Stomach (tissue), 9 donors: ENCODE data around the gene PPP1R1B. TPM values are rescaled to one million over a fixed set of nuclear protein-coding genes. Genes with fewer than 3 reads are reported as not detected.

Experiments used
- DNase-seq, 2 donors: peaks; one replicate each; pipeline versions ENCODE4 v3.0.0 to v3.0.0-alpha.2; 2013 to 2019
- H3K27ac ChIP-seq, 5 donors: fragments of 200-600 bp in 4 of 5; sonication (generic) in 4 of 5; one replicate each; pipeline ENCODE4 v1.5.1; 2013 to 2019; ENCODE audit warnings: mild to moderate bottlenecking in 1 of 5, moderate library complexity in 1 of 5
- H3K27me3 ChIP-seq, 3 donors: fragments of 200-600 bp; sonication (generic); one replicate each; pipeline ENCODE4 v1.5.1; 2017 to 2019; ENCODE audit warnings: mixed run types in 1 of 3
- H3K36me3 ChIP-seq, 4 donors: fragments of 200-600 bp; sonication (generic); 1 replicate in 3 of 4; 2 replicates in 1 of 4; pipeline ENCODE4 v1.5.1; 2016 to 2019
- H3K4me1 ChIP-seq, 4 donors: fragments of 200-600 bp; sonication (generic); one replicate each; pipeline ENCODE4 v1.5.1; 2016 to 2019
- H3K4me3 ChIP-seq, 4 donors: fragments of 200-600 bp; sonication (generic) in 3 of 4; one replicate each; pipeline ENCODE4 v1.5.1; 2016 to 2019; ENCODE audit warnings: mild to moderate bottlenecking in 1 of 4
- H3K9me3 ChIP-seq, 4 donors: fragments of 200-600 bp; sonication (generic); one replicate each; pipeline ENCODE4 v1.5.1; 2016 to 2019
- EP300 ChIP-seq: sonication (generic); formaldehyde crosslinking; IDR thresholded peaks from one replicate; pipeline ENCODE4 v1.6.1; 2017; ENCODE audit warnings: antibody characterized with exemption
- POLR2A ChIP-seq, 4 donors: fragments of 450-650 bp; IDR thresholded peaks; one replicate each; pipeline ENCODE4 v1.6.1; 2016; ENCODE audit warnings: antibody characterized with exemption in 4 of 4, control low read depth in 2 of 4, mild to moderate bottlenecking in 1 of 4, moderate library complexity in 1 of 4
- POLR2AphosphoS5 ChIP-seq, 3 donors: sonication (generic); formaldehyde crosslinking; IDR thresholded peaks; one replicate each; pipeline ENCODE4 v1.6.1; 2016; ENCODE audit warnings: antibody characterized with exemption in 3 of 3
- WGBS, 5 donors: extraction: QIAGEN DNeasy Blood & Tissue Kit in 3 of 5; methylation state at CpG; one replicate each; pipeline versions ENCODE4 v1.1.5 to v1.1.7; 2013 to 2018; 5-methylcytosine and 5-hydroxymethylcytosine counted together
- intact Hi-C: fragments of 100-400 bp; cut with DNase I; formaldehyde crosslinking; loops from one replicate; pipeline ENCODE4 v1.15.1; 2023; ENCODE audit warnings: low total_unique reads
- polyA plus RNA-seq, 3 donors: library from polyadenylated mRNA; stranded (reverse); fragments of 200-250 nt; gene quantifications; one replicate each; pipeline ENCODE4 v1.2.3, GENCODE V29; 2013
- total RNA-seq, 5 donors: library from RNA; depleted of rRNA; stranded (reverse); fragments of >200 nt; gene quantifications; one replicate each; pipeline versions ENCODE4 v1.1.0 to v1.2.3, GENCODE V29; 2014 to 2016
- TF ChIP-seq, protein P1 (sequence below), 7 experiments: fragments of 450-650 bp in 4 of 7; fragments of 200-600 bp in 3 of 7; sonication (generic) in 3 of 7; IDR thresholded peaks; one replicate each; pipeline ENCODE4 v1.5.1; 2016 to 2019; ENCODE audit warnings: antibody characterized with exemption in 7 of 7, control low read depth in 2 of 7, mild to moderate bottlenecking in 1 of 7
- donor health status: healthy with polysubstance abuse.
- donor health status: Bipolar disorder and iron deficiency.
- donor health status: healthy.

The PPP1R1B gene
- total and polyA plus RNA-seq, 8 donors = 0.58 to 279 (median 10.3) TPM

DNA sequence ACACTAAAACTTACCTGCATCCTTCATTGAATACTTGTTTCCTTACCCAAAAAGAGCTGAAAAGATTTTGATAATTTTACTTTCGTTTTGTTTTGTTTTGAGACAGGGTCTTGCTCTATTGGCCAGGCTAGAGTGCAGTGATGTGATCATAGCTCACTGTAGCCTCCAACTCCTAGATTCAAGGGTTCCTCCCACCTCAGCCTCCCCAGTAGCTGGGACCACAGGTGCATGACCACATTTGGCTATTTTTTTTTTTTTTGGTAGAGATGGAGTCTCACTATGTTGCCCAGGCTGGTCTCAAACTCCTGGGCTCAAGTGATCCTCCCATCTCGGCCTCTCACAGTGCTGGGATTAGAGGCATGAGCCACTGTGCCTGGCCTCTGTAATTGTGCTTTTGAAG is 28.4 kb downstream of the PPP1R1B start:
- intact Hi-C loops = no loop called here
- Histone ChIP-seq H3K27ac (no peak overlapping the region), H3K4me3 (no peak overlapping the region), H3K4me1 (peaks cover 18 to 48% (median 32%) of the 10 kb centered on the region in 4 donors), H3K36me3 (peaks cover 6 to 64% (median 57%) of the 10 kb centered on the region in 4 donors), H3K27me3 (no peaks in the 10 kb centered on the region), H3K9me3 (no peaks in the 10 kb centered on the region)
- DNase-seq = no peak
- WGBS, 5 donors = 86 to 94% (median 93%) methylated on average over 2 of the region's 2 CpGs
- no peak for TF ChIP-seq POLR2AphosphoS5 (IDR thresholded peaks at IDR 0.05)
- TF ChIP-seq POLR2A (IDR thresholded peaks at IDR 0.05) = no peak
- TF ChIP-seq, protein P1, sequence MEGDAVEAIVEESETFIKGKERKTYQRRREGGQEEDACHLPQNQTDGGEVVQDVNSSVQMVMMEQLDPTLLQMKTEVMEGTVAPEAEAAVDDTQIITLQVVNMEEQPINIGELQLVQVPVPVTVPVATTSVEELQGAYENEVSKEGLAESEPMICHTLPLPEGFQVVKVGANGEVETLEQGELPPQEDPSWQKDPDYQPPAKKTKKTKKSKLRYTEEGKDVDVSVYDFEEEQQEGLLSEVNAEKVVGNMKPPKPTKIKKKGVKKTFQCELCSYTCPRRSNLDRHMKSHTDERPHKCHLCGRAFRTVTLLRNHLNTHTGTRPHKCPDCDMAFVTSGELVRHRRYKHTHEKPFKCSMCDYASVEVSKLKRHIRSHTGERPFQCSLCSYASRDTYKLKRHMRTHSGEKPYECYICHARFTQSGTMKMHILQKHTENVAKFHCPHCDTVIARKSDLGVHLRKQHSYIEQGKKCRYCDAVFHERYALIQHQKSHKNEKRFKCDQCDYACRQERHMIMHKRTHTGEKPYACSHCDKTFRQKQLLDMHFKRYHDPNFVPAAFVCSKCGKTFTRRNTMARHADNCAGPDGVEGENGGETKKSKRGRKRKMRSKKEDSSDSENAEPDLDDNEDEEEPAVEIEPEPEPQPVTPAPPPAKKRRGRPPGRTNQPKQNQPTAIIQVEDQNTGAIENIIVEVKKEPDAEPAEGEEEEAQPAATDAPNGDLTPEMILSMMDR (IDR thresholded peaks at IDR 0.05) = no peak
- TF ChIP-seq EP300 = no peak

DNA sequence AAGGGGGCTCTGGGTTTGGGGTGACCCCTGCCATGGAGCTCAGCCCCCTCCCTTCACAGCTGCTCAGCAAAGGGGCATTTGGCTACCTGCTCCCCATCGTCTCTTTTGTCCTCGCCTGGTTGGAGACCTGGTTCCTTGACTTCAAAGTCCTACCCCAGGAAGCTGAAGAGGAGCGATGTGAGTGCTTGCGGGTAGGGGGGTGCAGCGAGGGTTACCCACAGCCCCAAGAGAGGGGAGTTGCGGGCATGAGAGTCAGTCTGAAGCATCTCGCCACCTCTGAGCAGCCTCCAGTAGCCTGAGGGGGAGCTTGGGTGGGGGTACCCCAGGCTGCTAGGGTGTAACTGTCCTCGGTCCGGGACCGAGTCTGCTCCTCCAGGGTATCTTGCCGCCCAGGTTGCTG is 31.6 kb downstream of the PPP1R1B start:
- 95 to 97% (median 96%) methylated on average over 7 to 11 of the region's 11 CpGs for WGBS, 5 donors
- TF ChIP-seq, protein P1 (IDR thresholded peaks at IDR 0.05) = no peak
- TF ChIP-seq POLR2AphosphoS5 (IDR thresholded peaks at IDR 0.05) (no peak), EP300 (no peak), POLR2A (IDR thresholded peaks at IDR 0.05) (no peak)
- H3K4me1 ChIP-seq = peaks cover 30 to 52% (median 43%) of the 10 kb centered on the region in 4 donors
- no peak for DNase-seq
- intact Hi-C loops = no loop called here
- no peaks in the 10 kb centered on the region for H3K27me3 ChIP-seq
- H3K9me3 ChIP-seq = no peaks in the 10 kb centered on the region
- no peak overlapping the region for H3K4me3 ChIP-seq
- peaks cover 21 to 92% (median 83%) of the 10 kb centered on the region in 4 donors for H3K36me3 ChIP-seq
- peak overlapping the region in 1 of 5 donors; percentile 14 for H3K27ac ChIP-seq

DNA sequence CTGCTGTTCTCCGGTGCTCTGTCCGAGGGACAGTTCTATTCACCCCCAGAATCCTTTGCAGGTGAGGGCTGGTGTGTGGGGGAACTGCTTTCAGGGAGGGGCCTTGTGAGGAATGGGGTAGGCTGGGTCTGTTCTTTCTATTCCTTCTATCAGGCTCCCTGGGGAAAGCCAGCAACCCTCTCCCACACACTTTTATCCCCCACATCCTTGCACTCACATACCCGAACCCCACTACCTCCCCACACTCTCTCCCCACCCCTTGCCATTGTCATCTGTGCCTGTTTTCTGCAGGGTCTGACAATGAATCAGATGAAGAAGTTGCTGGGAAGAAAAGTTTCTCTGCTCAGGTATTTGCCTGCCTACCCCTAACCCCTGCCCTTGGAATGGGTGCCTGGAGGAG is 32.0 kb downstream of the PPP1R1B start:
- Histone ChIP-seq H3K4me3 (no peak overlapping the region), H3K27me3 (no peaks in the 10 kb centered on the region), H3K36me3 (peaks cover 21 to 92% (median 83%) of the 10 kb centered on the region in 4 donors), H3K27ac (peak overlapping the region in 3 of 5 donors; percentile 55 to 82 (median 79)), H3K4me1 (peaks cover 31 to 52% (median 44%) of the 10 kb centered on the region in 4 donors), H3K9me3 (no peaks in the 10 kb centered on the region)
- WGBS, 5 donors = 82 to 96% (median 91%) methylated on average over 2 to 3 of the region's 3 CpGs
- no peak for DNase-seq
- intact Hi-C loops = no loop called here
- TF ChIP-seq POLR2A (IDR thresholded peaks at IDR 0.05) = no peak
- TF ChIP-seq POLR2AphosphoS5 (IDR thresholded peaks at IDR 0.05) = no peak
- TF ChIP-seq EP300 = no peak
- TF ChIP-seq, protein P1 (IDR thresholded peaks at IDR 0.05) = no peak

DNA sequence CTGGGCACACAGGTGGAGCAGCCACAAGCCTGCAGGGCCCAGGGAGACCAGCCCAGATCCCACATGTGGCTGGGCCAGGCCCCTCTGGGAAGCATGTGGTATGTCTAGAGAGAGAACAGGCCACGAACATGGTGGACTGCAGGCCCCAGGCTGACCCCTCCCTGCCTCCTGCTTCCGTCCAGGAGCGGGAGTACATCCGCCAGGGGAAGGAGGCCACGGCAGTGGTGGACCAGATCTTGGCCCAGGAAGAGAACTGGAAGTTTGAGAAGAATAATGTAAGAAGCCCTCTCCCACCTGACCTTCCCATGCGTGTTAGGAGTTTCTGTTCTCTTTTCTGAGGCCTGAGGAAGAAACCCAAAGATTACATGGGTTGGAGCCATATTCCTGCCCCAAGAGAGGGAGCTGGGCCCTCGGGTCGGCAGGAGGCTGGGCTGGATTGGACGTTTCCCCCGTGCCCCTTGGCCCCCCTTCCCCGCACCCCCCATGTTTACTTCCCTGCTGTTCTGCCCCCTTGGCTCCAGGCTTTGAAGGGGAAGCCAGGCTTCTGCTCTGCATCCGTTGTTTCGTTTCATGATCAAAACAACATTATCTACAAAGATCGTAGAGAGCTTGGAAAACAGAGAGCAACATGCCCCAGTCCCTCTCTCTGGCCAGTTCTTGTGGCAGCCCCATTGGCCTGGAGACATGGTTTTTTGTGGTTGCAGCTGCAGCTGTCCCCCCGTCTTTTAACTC is 32.7 kb downstream of the PPP1R1B start:
- H3K27ac ChIP-seq = peak overlapping the region in 4 of 5 donors; percentile 21 to 82 (median 67)
- intact Hi-C loops = no loop called here
- no peaks in the 10 kb centered on the region for H3K9me3 ChIP-seq
- no peak for DNase-seq
- peaks cover 21 to 86% (median 80%) of the 10 kb centered on the region in 4 donors for H3K36me3 ChIP-seq
- no peaks in the 10 kb centered on the region for H3K27me3 ChIP-seq
- 54 to 67% (median 66%) methylated on average over 14 to 15 of the region's 15 CpGs for WGBS, 5 donors
- peaks cover 38 to 55% (median 49%) of the 10 kb centered on the region in 4 donors for H3K4me1 ChIP-seq
- no peak for TF ChIP-seq POLR2AphosphoS5 (IDR thresholded peaks at IDR 0.05)
- TF ChIP-seq EP300 = no peak
- TF ChIP-seq POLR2A (IDR thresholded peaks at IDR 0.05) = no peak
- TF ChIP-seq, protein P1 (IDR thresholded peaks at IDR 0.05) = no peak
- no peak overlapping the region for H3K4me3 ChIP-seq
